GM21381 (cell line): Measurements from ENCODE around the gene MAPK10.
"Not testable (repeated sequence)": the region's sequence is repeated elsewhere in the genome, so short reads cannot be mapped to it uniquely, and the experiment has no call there.

Experiments used
- ATAC-seq: cut with Tn5 transposase; IDR thresholded peaks from one replicate; pipeline ENCODE4 v1.9.1; 2021; ENCODE audit warnings: mild to moderate bottlenecking, moderate library complexity; ENCODE audit not compliant: unreplicated experiment

Gene MAPK10

GRCh38 chr4:86344127-86344526 lies 15.7 kb downstream of the MAPK10 start:
- ATAC-seq: no peak

- ATAC-seq: no peak
Observed at GRCh38 chr4:86338989-86339388, 20.9 kb downstream of the MAPK10 start.

GRCh38 chr4:86338521-86338920 lies 21.3 kb downstream of the MAPK10 start:
- no peak for ATAC-seq

GRCh38 chr4:86334020-86334750 lies 25.7 kb downstream of the MAPK10 start:
- ATAC-seq: no peak

GRCh38 chr4:86333236-86333635 lies 26.6 kb downstream of the MAPK10 start:
- no peak for ATAC-seq

GRCh38 chr4:86330961-86331742 lies 28.7 kb downstream of the MAPK10 start:
- no peak for ATAC-seq

- not testable (repeated sequence) for ATAC-seq
Observed at GRCh38 chr4:86330411-86330810, 29.4 kb downstream of the MAPK10 start.

- ATAC-seq: no peak
Observed at GRCh38 chr4:86329431-86329830, 30.4 kb downstream of the MAPK10 start.

- no peak for ATAC-seq
Observed at GRCh38 chr4:86326400-86326799, 33.5 kb downstream of the MAPK10 start.

GRCh38 chr4:86319390-86319789 lies 40.5 kb downstream of the MAPK10 start:
- ATAC-seq: no peak

GRCh38 chr4:86315579-86315978 lies 44.3 kb downstream of the MAPK10 start:
- ATAC-seq: no peak

- no peak for ATAC-seq
Observed at GRCh38 chr4:86313656-86314055, 46.2 kb downstream of the MAPK10 start.

GRCh38 chr4:86307432-86307831 lies 52.4 kb downstream of the MAPK10 start:
- no peak for ATAC-seq

- no peak for ATAC-seq
Observed at GRCh38 chr4:86306816-86307215, 53.0 kb downstream of the MAPK10 start.

GRCh38 chr4:86302830-86303229 lies 57.0 kb downstream of the MAPK10 start:
- ATAC-seq: no peak

- ATAC-seq: no peak
Observed at GRCh38 chr4:86302251-86302650, 57.6 kb downstream of the MAPK10 start.

- no peak for ATAC-seq
Observed at GRCh38 chr4:86300516-86300915, 59.3 kb downstream of the MAPK10 start.

GRCh38 chr4:86296865-86297264 lies 63.0 kb downstream of the MAPK10 start:
- ATAC-seq: no peak

- no peak for ATAC-seq
Observed at GRCh38 chr4:86294883-86295282, 65.0 kb downstream of the MAPK10 start.

- no peak for ATAC-seq
Observed at GRCh38 chr4:86291180-86291579, 68.7 kb downstream of the MAPK10 start.

GRCh38 chr4:86286726-86287125 lies 73.1 kb downstream of the MAPK10 start:
- ATAC-seq: no peak

- no peak for ATAC-seq
Observed at GRCh38 chr4:86283371-86283770, 76.5 kb downstream of the MAPK10 start.
